ENCODE results near the gene ADAMTS17. TPM values are rescaled to one million over a fixed set of nuclear protein-coding genes. Genes with fewer than 3 reads are reported as not detected.

Gene ADAMTS17
- total RNA-seq, 2 experiments from 2014 or later = 0.81 to 1.0 TPM

DNA sequence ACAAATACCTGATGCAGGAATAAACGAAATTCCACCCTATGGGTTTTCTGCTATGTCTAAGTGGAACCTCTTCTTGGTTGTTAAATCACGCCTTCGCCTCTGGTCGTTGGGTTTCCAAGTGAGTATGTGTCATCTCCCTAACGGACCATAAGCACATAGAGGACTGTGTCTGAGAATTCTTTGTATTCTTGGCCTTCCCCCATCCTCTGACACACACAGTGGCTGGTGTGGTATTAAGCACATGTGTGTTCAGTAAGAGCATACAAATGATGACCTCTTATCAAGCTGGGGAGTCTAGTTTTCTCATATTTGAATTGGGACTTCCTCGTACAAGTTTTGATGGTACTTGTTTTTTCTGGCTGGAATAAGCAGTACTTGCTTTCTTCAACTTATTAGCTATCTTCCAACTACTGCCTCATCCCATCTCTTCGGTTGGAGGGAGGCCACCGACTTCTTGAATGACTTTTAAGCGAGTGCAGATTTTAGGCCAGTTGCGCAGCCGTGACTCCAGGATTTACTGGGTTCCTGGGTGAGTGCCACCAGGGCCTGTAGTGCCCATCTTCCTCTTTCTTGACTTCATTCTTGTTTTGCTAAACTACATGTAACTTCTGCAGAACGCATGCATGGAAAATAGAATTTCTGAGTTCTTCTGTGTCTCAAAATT lies 240.2 kb downstream of the ADAMTS17 start:
- no peak overlapping the region for H3K4me3 Mint-ChIP-seq
- H3K4me1 Mint-ChIP-seq (ENCODE audit: low read depth) = no peaks in the 10 kb centered on the region
- H3K9me3 Mint-ChIP-seq = no peaks in the 10 kb centered on the region
- CTCF ChIA-PET = interaction anchor here (0.6 kb wide), 1 partner anchor 31 kb away, joined by 3 read pairs; no protein-coding TSS in a partner anchor
- intact Hi-C loops (cut with micrococcal nuclease) = no loop called here
- H3K36me3 Mint-ChIP-seq (ENCODE audit: low read depth) = no peaks in the 10 kb centered on the region
- no peak for DNase-seq
- H3K27me3 Mint-ChIP-seq (ENCODE audit: low read depth) = no peaks in the 10 kb centered on the region
- no peak overlapping the region for H3K27ac Mint-ChIP-seq

- CTCF ChIA-PET = interaction anchor here (0.7 kb wide), 1 partner anchor 10 kb away, joined by 3 read pairs; no protein-coding TSS in a partner anchor
- Mint-ChIP-seq H3K36me3 (ENCODE audit: low read depth) (no peaks in the 10 kb centered on the region), H3K4me3 (no peak overlapping the region)
These were observed 240.8 kb downstream of the ADAMTS17 start for GRCh38 chr15:100100926-100101325.

DNA sequence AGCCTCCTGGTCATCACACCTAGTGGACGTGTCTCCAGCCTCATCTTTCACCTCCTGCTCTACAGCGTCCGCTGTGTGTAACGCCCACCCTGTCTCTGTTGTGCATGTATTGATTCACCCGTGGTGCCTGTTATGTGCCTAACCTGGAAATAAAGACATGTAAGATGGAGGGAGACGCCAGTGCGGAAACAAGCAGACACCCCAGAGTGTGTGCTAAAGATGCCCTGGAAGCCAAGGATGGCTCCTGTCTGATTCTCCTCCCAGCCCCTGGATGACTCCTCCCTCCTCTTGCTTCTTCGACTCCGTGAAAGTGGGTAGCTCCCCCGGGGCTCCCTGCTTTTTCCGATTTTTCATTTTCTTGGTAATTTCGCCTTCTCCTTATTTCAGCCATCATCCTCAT lies 241.8 kb downstream of the ADAMTS17 start:
- Mint-ChIP-seq H3K4me1 (ENCODE audit: low read depth) (no peaks in the 10 kb centered on the region), H3K9me3 (no peaks in the 10 kb centered on the region), H3K4me3 (no peak overlapping the region), H3K36me3 (ENCODE audit: low read depth) (no peaks in the 10 kb centered on the region), H3K27me3 (ENCODE audit: low read depth) (no peaks in the 10 kb centered on the region), H3K27ac (no peak overlapping the region)
- intact Hi-C loops (cut with micrococcal nuclease) = no loop called here
- CTCF ChIA-PET = no interaction called here
- no peak for DNase-seq

More at GRCh38 chr15:100100926-100101325, 240.8 kb downstream of the ADAMTS17 start:
- Mint-ChIP-seq H3K27ac (no peak overlapping the region), H3K27me3 (ENCODE audit: low read depth) (no peaks in the 10 kb centered on the region), H3K4me1 (ENCODE audit: low read depth) (no peaks in the 10 kb centered on the region), H3K9me3 (no peaks in the 10 kb centered on the region)
- intact Hi-C loops (cut with micrococcal nuclease) = no loop called here
- DNase-seq = no peak

DNA sequence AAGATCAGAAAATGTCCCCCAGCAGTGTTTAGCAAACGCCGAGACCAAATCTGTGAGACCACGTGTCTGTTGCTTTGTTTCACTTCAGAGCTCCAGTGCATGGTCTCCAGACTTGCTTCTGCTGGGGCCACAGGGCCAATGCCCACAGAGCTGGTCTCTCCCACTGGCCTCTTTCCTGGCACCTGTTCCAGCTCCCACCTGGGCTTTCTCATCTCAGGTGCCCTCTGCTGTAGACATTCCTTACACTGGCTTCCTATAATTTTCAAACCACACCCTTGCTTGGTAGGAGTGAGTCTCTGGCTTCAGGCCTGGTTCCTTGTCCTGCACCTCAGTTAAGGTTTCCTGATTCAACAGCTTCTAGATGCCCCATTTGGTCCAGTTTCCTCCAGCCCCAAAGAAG lies 243.1 kb downstream of the ADAMTS17 start:
- H3K27me3 Mint-ChIP-seq (ENCODE audit: low read depth) = no peaks in the 10 kb centered on the region

DNA sequence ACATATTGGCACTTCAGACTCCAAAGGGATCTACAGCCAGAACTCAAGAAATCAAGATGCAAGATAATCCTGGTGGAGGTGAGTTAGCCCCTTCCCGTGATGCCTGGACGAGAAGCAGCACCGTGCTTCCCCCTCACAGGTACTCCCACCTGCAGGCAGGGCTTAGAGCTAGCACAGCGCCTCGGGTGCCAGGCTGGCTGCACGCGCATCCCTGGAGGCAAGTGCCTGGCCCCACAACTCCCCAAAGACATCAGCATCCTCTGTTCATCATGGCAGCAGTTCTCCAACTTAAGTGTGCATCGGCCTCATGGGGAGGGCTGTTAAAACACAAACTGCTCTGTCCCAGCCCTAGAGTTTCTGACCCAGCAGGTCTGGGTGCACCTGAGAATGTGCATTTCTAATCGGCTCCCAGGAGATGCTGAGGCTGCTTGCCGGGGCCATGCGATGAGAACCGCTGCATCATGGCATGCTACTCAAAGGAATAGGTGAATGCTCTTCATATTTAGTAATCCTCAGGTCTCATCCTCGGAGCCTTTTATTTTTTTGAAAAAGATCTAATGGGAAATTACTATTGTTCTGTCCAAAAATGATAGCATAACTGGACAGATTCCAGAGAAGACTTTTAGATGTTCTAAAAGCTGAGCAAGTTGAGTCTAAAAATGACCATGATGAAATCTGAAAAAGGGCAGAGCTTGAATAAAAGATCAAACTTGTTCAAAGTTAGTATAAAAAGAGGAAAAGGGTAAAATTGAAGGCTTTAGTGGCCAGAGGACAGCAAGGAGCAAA lies 244.2 kb downstream of the ADAMTS17 start:
- H3K4me1 Mint-ChIP-seq (ENCODE audit: low read depth) = no peaks in the 10 kb centered on the region
- no peak overlapping the region for H3K4me3 Mint-ChIP-seq
- CTCF ChIA-PET = no interaction called here

More for the DNA sequence above, 243.1 kb downstream of the ADAMTS17 start:
- H3K4me1 Mint-ChIP-seq (ENCODE audit: low read depth) = no peaks in the 10 kb centered on the region
- CTCF ChIA-PET = no interaction called here
- H3K36me3 Mint-ChIP-seq (ENCODE audit: low read depth) = no peaks in the 10 kb centered on the region
- DNase-seq = no peak
- H3K4me3 Mint-ChIP-seq = no peak overlapping the region
- no peak overlapping the region for H3K27ac Mint-ChIP-seq
- intact Hi-C loops (cut with micrococcal nuclease) = no loop called here
- no peaks in the 10 kb centered on the region for H3K9me3 Mint-ChIP-seq

GRCh38 chr15:100096700-100097099 lies 245.1 kb downstream of the ADAMTS17 start:
- Mint-ChIP-seq H3K4me1 (ENCODE audit: low read depth) (no peaks in the 10 kb centered on the region), H3K27me3 (ENCODE audit: low read depth) (no peaks in the 10 kb centered on the region), H3K4me3 (no peak overlapping the region), H3K36me3 (ENCODE audit: low read depth) (peaks cover 4% of the 10 kb centered on the region), H3K27ac (no peak overlapping the region), H3K9me3 (no peaks in the 10 kb centered on the region)
- CTCF ChIA-PET = no interaction called here
- no peak for DNase-seq
- intact Hi-C loops (cut with micrococcal nuclease) = no loop called here

More for the DNA sequence above, 244.2 kb downstream of the ADAMTS17 start:
- Mint-ChIP-seq H3K27ac (no peak overlapping the region), H3K27me3 (ENCODE audit: low read depth) (no peaks in the 10 kb centered on the region), H3K9me3 (no peaks in the 10 kb centered on the region), H3K36me3 (ENCODE audit: low read depth) (no peaks in the 10 kb centered on the region)
- intact Hi-C loops (cut with micrococcal nuclease) = no loop called here
- no peak for DNase-seq

DNA sequence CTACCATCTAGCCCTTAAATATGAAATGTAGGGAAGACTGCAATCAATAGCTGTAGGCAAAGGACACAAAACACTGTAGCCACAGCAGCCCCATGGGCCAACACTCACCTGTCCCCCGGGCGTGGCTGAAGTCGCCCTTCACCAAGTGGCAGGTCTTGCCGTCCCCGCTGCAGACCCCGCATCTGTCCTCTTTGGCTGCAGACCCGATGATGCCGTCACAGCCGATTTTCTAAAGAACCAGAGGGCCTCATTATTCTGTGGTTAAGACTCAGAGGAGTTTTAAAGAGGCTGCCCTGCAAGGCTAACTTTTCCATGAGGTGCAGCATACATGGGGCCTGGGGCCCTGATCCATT lies 245.6 kb downstream of the ADAMTS17 start:
- CTCF ChIA-PET = no interaction called here
- Mint-ChIP-seq H3K27me3 (ENCODE audit: low read depth) (no peaks in the 10 kb centered on the region), H3K36me3 (ENCODE audit: low read depth) (peaks cover 4% of the 10 kb centered on the region), H3K9me3 (no peaks in the 10 kb centered on the region), H3K4me1 (ENCODE audit: low read depth) (no peaks in the 10 kb centered on the region), H3K4me3 (no peak overlapping the region), H3K27ac (no peak overlapping the region)
- intact Hi-C loops (cut with micrococcal nuclease) = no loop called here
- DNase-seq = no peak

GRCh38 chr15:100095541-100096247 lies 246.1 kb downstream of the ADAMTS17 start:
- no peaks in the 10 kb centered on the region for H3K9me3 Mint-ChIP-seq
- intact Hi-C loops (cut with micrococcal nuclease) = no loop called here
- no peak overlapping the region for H3K27ac Mint-ChIP-seq

DNA sequence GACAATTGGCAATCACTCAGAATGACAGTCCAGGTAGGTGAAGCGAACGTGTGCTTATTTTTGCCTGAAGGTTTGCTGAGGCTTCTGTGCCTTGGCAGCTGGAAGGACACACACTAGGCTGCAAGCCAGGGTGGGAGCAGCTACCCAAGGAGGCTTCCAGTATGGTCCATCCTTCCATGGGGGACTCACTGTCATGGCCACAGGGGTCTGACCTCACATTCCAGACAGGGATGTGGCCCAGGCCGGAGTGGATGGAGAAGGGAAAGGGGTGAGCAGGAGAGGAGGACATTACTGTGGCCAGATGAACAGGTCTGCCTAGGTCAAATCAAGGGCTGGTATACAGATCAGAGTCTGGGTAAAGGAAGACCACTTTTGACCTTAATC lies 247.7 kb downstream of the ADAMTS17 start:
- DNase-seq = no peak
- Mint-ChIP-seq H3K9me3 (no peaks in the 10 kb centered on the region), H3K27ac (no peak overlapping the region), H3K4me1 (ENCODE audit: low read depth) (no peaks in the 10 kb centered on the region), H3K4me3 (no peak overlapping the region), H3K36me3 (ENCODE audit: low read depth) (peaks cover 10% of the 10 kb centered on the region), H3K27me3 (ENCODE audit: low read depth) (no peaks in the 10 kb centered on the region)
- CTCF ChIA-PET = no interaction called here
- intact Hi-C loops (cut with micrococcal nuclease) = no loop called here

More at GRCh38 chr15:100095541-100096247, 246.1 kb downstream of the ADAMTS17 start:
- DNase-seq = no peak
- Mint-ChIP-seq H3K4me3 (no peak overlapping the region), H3K36me3 (ENCODE audit: low read depth) (peaks cover 4% of the 10 kb centered on the region), H3K27me3 (ENCODE audit: low read depth) (no peaks in the 10 kb centered on the region), H3K4me1 (ENCODE audit: low read depth) (no peaks in the 10 kb centered on the region)
- CTCF ChIA-PET = interaction anchor here (0.6 kb wide), 1 partner anchor 42 kb away, joined by 3 read pairs; no protein-coding TSS in a partner anchor

DNA sequence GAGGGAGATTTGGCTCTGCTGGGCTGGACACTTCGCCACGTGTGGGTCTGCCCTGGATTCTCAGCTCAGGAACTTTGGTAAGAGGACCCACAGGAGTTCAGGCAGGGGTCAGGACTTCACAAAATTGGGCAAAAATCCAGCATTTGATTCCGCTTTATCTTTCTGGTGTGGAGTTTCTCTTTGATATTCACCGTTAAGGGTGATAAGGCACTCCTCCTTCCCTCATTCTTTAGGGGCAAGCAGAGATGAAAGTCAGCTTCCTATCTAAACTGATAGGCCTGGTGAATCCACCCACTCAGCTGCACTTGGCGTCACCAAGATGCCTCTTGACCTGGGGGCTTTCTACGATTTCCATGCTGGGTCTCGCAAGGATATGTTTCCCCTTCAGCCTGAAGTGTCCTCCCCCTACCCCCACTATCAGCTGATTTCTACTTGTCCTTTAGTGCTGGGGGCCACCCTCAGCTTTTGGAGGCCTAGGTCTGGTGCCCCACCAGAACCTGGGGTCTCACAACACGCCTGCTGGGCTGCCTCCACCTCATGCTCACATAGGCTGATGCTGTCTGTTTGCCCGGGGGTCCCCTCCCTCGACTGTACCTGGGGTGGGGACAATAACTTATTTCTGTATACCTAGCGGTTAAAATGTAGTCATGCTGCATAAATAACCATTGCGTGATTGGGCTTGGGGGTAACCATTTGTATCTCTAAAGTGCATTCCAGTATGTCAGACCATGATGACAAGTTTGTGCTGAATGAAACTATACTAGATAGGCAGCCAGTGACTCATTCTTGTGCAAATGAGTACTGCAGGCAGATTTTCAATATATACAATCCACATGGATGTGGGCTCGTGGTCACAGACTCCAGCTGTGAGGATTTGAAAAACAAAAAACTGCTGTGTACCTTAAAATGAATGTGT lies 248.3 kb downstream of the ADAMTS17 start:
- DNase-seq = no peak
- no peaks in the 10 kb centered on the region for H3K4me1 Mint-ChIP-seq (ENCODE audit: low read depth)
- CTCF ChIA-PET = no interaction called here
- peaks cover 10% of the 10 kb centered on the region for H3K36me3 Mint-ChIP-seq (ENCODE audit: low read depth)
- no peaks in the 10 kb centered on the region for H3K27me3 Mint-ChIP-seq (ENCODE audit: low read depth)
- H3K4me3 Mint-ChIP-seq = no peak overlapping the region
- intact Hi-C loops (cut with micrococcal nuclease) = no loop called here
- H3K27ac Mint-ChIP-seq = no peak overlapping the region
- H3K9me3 Mint-ChIP-seq = no peaks in the 10 kb centered on the region

- CTCF ChIA-PET = no interaction called here
- no peaks in the 10 kb centered on the region for H3K9me3 Mint-ChIP-seq
- H3K4me3 Mint-ChIP-seq = no peak overlapping the region
- no peak overlapping the region for H3K27ac Mint-ChIP-seq
- no peaks in the 10 kb centered on the region for H3K4me1 Mint-ChIP-seq (ENCODE audit: low read depth)
- no peaks in the 10 kb centered on the region for H3K27me3 Mint-ChIP-seq (ENCODE audit: low read depth)
- intact Hi-C loops (cut with micrococcal nuclease) = no loop called here
- peaks cover 10% of the 10 kb centered on the region for H3K36me3 Mint-ChIP-seq (ENCODE audit: low read depth)
- DNase-seq = no peak
These were observed 249.7 kb downstream of the ADAMTS17 start for GRCh38 chr15:100092034-100092433.

DNA sequence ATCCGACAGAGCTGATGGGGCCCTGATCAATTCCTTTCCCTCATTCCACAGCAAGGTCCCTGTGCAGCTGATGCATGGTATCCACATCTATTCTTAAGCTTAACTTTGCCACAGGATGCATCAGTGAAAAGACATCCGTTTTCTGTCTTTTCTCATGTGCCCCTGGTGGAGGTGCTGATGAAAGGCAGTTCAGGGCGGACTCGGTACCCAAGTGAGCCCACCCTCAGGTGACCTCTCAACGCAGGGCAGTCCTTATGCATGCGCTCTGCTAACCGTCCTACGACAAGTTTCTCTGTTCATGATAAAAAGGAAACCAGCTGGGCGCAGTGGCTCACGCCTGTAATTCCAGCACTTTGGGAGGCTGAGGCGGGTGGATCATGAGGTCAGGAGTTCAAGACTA lies 251.4 kb downstream of the ADAMTS17 start:
- CTCF ChIA-PET = no interaction called here
- Mint-ChIP-seq H3K4me1 (ENCODE audit: low read depth) (no peaks in the 10 kb centered on the region), H3K27ac (no peak overlapping the region), H3K4me3 (no peak overlapping the region), H3K9me3 (no peaks in the 10 kb centered on the region), H3K36me3 (ENCODE audit: low read depth) (peaks cover 10% of the 10 kb centered on the region), H3K27me3 (ENCODE audit: low read depth) (no peaks in the 10 kb centered on the region)
- intact Hi-C loops (cut with micrococcal nuclease) = no loop called here
- DNase-seq = no peak

Measured in activated naive CD4-positive, alpha-beta T cell treated with anti-CD3 and anti-CD28 coated beads for 36 hours (primary cell).